GM21825 (cell line): ENCODE data around the gene TOMM70.
"Not testable (repeated sequence)": the region's sequence is repeated elsewhere in the genome, so short reads cannot be mapped to it uniquely, and the experiment has no call there.

Source experiments
- ATAC-seq: cut with Tn5 transposase; IDR thresholded peaks from one replicate; pipeline ENCODE4 v1.9.1; 2021; ENCODE audit warnings: mild to moderate bottlenecking, moderate library complexity; ENCODE audit not compliant: unreplicated experiment

Gene TOMM70

DNA sequence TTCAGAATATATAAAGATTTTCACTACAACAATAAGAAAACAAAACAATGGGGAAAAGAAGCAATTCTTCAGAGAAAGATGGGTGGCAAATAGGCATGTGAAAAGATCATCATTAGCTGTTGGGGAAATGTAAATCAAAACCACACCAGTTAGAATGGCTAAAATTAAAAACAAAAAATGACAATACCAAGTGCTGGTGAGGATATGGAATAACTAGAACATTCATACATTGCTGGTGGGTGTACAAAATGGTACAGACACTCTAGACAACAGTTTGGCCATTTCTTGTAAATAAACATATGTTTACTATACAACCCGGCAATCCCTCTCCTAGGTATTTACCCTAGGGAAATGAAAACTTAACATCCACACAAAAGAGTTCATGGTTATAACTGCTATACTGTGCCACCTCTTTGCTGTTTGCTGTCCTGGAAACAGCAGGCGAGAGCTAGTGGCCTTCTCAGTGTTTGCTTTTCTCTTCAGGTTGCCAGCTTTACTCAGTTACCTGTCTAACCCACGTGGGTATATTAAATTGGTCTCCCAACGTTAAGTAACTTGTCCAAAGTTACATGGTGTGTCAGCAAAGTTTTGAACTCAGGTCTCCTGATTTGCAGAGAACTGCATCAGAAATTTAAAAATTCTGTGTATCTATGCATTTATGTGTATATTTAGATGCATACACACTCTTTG lies 70.9 kb downstream of the TOMM70 start:
- no peak for ATAC-seq

DNA sequence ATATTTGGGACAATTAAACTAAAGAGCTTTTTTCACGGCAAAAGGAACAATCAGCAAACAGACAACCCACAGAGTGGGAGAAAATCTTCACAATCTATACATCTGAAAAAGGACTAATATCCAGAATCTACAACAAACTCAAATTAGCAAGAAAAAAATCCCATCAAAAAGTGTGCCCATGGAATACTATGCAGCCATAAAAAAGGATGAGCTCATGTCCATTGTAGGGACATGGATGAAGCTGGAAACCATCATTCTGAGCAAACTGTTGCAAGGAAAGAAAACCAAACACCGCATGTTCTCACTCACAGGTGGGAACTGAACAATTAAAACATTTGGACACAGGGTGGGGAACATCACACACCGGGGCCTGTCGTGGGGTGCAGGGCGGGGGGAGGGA lies 73.5 kb downstream of the TOMM70 start:
- not testable (repeated sequence) for ATAC-seq

DNA sequence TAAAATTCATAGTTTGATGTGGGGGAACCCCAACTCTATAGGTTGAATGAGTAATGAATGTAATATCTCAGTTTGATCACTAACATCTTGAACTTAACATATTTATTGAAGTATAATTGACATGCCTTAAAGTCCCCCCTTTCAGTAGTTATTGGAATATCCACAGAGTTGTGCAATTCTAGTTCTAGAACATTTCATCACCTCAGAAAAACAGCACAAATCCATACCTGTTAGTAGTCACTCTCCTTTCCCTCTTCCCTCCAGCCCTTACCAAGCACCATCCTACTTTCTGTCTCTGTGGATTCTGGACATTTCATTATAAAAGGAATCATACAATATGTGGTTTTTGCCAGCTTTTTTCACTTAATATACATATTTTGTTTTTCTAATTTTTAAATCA lies 75.1 kb downstream of the TOMM70 start:
- ATAC-seq, result no peak

DNA sequence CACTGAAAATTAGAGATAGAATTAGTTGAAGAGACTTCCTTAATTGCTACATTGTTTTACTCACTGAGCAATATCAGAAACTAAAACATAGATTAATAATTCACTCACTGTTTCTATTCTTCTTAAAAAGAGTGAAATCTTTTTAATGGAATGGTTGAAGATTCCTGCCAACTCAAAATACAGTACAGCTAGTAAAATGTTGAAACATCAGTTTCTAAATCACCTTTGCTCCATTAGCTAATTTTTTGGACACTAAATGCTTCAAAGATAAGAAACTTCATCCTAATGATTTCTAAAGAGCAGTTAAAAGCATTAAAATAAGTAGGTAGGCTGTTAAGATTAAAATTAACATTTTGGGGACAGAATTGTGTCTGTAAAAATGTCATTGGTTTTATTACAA lies 76.8 kb downstream of the TOMM70 start:
- no peak for ATAC-seq

DNA sequence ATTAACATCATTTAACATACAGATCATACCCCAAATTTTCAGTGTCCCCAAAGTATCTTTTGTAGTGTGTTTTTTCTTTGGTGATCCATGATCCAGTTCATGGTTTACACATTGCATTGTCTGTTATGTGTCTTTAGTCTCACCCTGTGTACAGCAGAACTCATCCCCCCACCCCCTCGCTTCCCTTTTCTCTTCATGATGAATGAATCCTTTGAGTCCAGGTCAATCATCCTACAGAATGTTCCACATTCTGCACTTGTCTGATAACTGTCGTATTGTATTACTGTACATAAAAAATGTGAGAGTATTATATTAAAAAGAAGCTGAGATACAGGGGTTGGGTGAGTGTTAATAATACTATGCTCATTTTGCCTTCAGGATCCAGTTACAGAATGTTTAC lies 80.9 kb downstream of the TOMM70 start:
- ATAC-seq, result no peak

DNA sequence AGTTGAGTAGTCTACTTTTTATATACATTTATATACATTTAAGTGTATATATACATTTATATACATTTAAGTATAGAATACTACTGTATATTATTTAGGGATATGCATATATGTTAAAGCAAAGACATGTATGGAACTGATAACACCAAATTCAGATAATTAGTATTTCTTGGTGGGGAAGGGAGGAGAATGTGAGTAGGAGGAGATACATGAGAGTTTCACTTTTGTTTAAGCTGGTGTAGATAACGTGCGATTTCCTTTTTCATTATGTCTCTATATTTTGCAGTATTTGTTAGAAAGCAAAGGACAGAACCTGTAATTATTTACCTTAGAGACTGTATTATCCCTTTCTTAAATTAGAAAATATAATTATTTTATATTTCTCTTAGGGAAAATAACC lies 83.0 kb downstream of the TOMM70 start:
- ATAC-seq, result peak; percentile 52

DNA sequence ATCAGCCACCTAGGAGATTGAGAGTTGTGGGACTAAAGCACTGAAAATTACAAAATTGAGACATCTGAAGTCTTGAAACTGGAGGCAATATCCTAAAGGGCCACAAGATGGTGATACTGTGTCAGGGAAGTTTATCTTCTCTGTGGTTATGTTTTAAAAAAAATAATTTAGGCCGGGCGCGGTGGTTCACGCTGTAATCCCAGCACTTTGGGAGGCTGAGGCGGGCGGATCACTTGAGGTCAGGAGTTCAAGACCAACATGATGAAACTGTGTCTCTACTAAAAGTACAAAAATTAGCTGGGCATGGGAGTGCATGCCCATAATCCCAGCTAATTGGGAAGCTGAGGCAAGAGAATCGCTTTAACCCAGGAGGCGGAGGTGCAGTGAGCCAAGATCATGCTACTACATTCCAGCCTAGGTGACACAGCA lies 84.2 kb downstream of the TOMM70 start:
- no peak for ATAC-seq
